ENCODE results near the gene BSPRY.

Gene BSPRY

DNA sequence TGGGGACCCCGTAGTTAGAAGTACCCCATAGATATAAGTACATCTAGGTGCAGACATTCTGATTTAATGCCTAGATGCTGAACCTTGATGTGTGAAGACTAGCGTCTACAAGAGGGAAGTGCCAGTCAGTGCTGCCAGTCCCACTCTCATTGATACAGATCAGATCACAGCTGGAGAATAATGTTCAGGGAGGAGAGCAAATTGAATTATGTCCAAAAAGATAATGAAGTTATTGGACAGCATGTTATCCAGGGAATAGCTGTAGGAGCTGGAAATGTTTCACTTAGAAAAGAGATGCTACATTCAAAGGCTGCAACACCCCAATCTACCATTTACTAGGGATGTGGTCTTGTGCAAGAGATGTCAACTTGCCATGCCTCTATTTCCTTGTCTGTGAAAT, 30.3 kb upstream of the BSPRY start:
- TF ChIP-seq, protein P1, sequence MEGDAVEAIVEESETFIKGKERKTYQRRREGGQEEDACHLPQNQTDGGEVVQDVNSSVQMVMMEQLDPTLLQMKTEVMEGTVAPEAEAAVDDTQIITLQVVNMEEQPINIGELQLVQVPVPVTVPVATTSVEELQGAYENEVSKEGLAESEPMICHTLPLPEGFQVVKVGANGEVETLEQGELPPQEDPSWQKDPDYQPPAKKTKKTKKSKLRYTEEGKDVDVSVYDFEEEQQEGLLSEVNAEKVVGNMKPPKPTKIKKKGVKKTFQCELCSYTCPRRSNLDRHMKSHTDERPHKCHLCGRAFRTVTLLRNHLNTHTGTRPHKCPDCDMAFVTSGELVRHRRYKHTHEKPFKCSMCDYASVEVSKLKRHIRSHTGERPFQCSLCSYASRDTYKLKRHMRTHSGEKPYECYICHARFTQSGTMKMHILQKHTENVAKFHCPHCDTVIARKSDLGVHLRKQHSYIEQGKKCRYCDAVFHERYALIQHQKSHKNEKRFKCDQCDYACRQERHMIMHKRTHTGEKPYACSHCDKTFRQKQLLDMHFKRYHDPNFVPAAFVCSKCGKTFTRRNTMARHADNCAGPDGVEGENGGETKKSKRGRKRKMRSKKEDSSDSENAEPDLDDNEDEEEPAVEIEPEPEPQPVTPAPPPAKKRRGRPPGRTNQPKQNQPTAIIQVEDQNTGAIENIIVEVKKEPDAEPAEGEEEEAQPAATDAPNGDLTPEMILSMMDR (IDR thresholded peaks at IDR 0.05; ENCODE audit: insufficient read depth, low read depth, low read length, missing control alignments) = no peak
- no peak overlapping the region for H3K4me3 ChIP-seq (ENCODE audit: low read depth, low read length)
- DNase-seq (ENCODE audit: low read depth) = no peak

DNA sequence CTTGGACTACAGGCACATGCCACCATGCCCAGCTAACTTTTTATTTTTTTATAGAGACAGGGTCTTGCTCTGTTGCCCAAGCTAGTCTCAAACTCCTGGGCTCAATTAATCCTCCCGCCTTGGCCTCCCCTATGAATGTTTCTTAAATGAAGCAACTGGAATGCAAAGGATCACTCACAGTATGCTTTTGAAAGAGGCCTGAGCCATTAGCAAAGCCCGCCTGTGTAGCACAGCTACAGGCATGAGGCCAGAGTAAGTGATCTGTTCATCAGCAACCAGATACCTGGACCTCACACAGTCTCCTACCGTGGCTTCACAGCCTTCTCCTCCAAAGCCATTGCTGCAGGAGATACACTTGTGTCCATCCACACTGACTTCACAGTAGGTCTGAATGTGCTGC, 29.3 kb upstream of the BSPRY start:
- TF ChIP-seq, protein P1 (IDR thresholded peaks at IDR 0.05; ENCODE audit: insufficient read depth, low read depth, low read length, missing control alignments) = no peak
- DNase-seq (ENCODE audit: low read depth) = no peak

DNA sequence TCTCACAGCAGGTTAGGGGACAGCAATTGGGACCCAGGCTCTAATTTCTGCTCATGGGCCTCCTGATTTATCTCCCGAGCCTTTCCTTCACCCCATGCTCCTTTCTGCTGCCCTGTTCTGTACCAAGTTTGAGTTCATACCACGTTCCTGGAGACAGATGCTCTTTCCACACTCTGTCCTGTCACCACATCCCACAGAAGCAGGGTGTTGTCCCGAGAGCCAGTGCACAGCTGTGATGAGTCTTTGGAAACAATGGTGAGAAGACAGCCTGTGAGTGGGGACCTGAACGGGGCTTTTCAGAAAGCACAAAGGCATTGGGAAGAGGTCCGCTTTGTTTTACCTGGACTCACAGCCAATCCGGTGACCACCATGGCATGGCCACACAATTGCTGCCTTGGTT, 26.7 kb upstream of the BSPRY start:
- TF ChIP-seq, protein P1 (IDR thresholded peaks at IDR 0.05; ENCODE audit: insufficient read depth, low read depth, low read length, missing control alignments) = no peak
- DNase-seq (ENCODE audit: low read depth) = no peak
- no peak overlapping the region for H3K4me3 ChIP-seq (ENCODE audit: low read depth, low read length)

More for the DNA sequence above, 29.3 kb upstream of the BSPRY start:
- no peak overlapping the region for H3K4me3 ChIP-seq (ENCODE audit: low read depth, low read length)

DNA sequence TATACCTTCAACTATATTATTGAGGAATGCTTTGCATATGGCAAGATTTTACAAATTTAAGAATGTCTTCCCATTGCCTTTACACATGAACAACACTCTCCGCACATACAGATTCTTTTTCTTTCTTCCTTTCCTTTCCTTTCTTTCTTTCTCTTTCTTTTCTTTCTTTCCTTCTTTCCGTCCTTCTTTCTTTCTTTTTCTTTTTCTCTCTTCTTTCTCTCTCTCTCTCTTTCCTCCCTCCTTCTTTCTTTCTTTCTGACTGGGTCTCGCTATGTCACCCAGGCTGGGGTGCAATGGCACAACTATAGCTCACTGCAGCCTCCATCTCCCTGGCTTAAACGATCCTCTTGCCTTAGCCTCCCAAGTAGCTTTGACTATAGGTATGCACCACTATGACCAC, 23.1 kb upstream of the BSPRY start:
- DNase-seq (ENCODE audit: low read depth) = no peak
- H3K4me3 ChIP-seq (ENCODE audit: low read depth, low read length) = no peak overlapping the region
- TF ChIP-seq, protein P1 (IDR thresholded peaks at IDR 0.05; ENCODE audit: insufficient read depth, low read depth, low read length, missing control alignments) = no peak

DNA sequence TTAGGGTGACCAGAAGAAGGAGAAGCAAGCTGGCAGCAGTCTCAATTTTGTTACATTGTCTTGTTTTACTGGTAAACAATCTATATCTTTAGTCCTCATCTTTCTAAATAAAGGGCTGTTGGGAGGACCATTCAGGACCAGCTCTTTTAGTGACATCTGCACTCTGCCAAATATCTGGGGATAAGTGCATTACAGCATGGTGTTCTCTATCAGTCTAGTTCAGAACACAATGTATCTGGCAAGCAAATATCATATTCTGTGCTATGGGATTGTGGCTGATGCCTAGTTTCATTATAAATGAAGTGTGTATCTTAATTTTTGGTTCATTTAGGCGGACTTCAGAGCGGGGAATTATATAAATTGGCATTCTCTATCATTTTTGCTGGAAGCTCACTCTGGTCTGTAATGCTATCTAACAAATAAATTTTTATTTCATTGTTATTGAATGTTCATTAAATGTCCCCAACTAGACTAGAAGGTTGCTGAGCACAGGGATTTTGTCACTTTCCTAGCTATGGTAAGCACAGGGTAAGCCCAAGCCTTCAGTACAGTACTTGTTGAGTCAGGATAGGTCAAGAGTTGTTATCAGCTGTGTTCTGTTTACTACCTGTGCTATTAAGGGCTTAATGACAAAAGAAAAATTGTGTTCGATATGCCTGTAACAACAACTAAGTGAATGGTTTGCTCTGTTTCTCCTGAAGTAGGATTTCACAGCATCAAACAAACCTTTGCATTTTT, 21.1 kb upstream of the BSPRY start:
- DNase-seq (ENCODE audit: low read depth) = no peak
- TF ChIP-seq, protein P1 (IDR thresholded peaks at IDR 0.05; ENCODE audit: insufficient read depth, low read depth, low read length, missing control alignments) = no peak
- no peak overlapping the region for H3K4me3 ChIP-seq (ENCODE audit: low read depth, low read length)

DNA sequence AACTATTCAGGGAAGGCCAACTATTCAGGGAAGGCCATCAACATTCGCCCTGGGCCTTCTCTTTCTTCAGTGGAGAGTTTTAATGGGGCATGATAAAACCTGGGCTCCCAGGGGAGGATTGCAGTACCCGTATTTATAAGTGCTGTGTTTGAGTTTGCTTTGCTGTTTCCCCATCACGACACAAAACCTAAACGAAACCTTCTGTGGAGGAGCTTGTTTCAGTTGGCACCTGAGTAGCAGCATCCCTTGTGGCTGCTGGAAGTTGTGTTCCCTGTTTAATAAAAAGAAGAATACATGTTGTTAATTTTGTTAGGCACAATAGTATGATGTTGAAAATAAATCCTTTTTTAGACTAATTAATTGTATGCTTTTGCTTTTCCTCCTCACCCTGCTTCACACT, 17.6 kb upstream of the BSPRY start:
- no peak for DNase-seq (ENCODE audit: low read depth)
- TF ChIP-seq, protein P1 (IDR thresholded peaks at IDR 0.05; ENCODE audit: insufficient read depth, low read depth, low read length, missing control alignments) = no peak
- no peak overlapping the region for H3K4me3 ChIP-seq (ENCODE audit: low read depth, low read length)

DNA sequence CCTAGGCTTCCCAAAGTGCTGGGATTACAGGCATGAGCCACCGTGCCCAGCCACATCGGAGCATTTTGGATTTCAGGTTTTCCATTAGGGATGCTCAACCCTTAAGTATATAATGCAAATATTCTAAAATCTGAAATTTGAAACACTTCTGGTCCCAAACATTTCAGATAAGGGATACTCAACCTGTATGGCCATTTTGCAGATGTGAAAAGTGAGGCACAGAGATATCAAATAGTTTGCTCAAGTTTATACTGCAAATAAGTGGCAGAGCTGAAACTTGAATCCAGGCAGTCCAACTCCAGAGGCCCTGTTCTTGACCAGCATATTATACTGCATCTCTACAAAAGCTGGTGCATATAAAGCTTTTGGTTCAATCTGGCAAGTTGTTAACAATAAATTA, 11.6 kb upstream of the BSPRY start:
- H3K4me3 ChIP-seq (ENCODE audit: low read depth, low read length) = no peak overlapping the region
- TF ChIP-seq, protein P1 (IDR thresholded peaks at IDR 0.05; ENCODE audit: insufficient read depth, low read depth, low read length, missing control alignments) = no peak

More for the DNA sequence above, 11.6 kb upstream of the BSPRY start:
- DNase-seq (ENCODE audit: low read depth) = no peak
